Measurements from ENCODE around the gene TNRC6A.

TNRC6A gene

GRCh38 chr16:24721830-24722238, 7.6 kb upstream of the TNRC6A start:
- DNase-seq (ENCODE audit: low spot score) = no peak
- Histone ChIP-seq H3K36me3 (ENCODE audit: low read depth) (no peaks in the 10 kb centered on the region), H3K4me3 (ENCODE audit: severe bottlenecking) (no peak overlapping the region), H3K9me3 (ENCODE audit: severe bottlenecking) (no peaks in the 10 kb centered on the region), H3K4me1 (ENCODE audit: insufficient read depth, poor library complexity, severe bottlenecking) (peaks cover 13% of the 10 kb centered on the region), H3K27me3 (ENCODE audit: insufficient read depth, poor library complexity, severe bottlenecking) (no peaks in the 10 kb centered on the region), H3K27ac (ENCODE audit: poor library complexity, severe bottlenecking) (peak overlapping the region; percentile 73)
- peak; percentile 73 for ATAC-seq (ENCODE audit: low read depth)
- TF ChIP-seq CTCF (IDR thresholded peaks at IDR 0.05; ENCODE audit: poor library complexity, severe bottlenecking) = no peak

GRCh38 chr16:24723663-24724062, 5.8 kb upstream of the TNRC6A start:
- Histone ChIP-seq H3K36me3 (ENCODE audit: low read depth) (no peaks in the 10 kb centered on the region), H3K27me3 (ENCODE audit: insufficient read depth, poor library complexity, severe bottlenecking) (no peaks in the 10 kb centered on the region), H3K4me1 (ENCODE audit: insufficient read depth, poor library complexity, severe bottlenecking) (peaks cover 13% of the 10 kb centered on the region), H3K4me3 (ENCODE audit: severe bottlenecking) (no peak overlapping the region), H3K9me3 (ENCODE audit: severe bottlenecking) (no peaks in the 10 kb centered on the region), H3K27ac (ENCODE audit: poor library complexity, severe bottlenecking) (peak overlapping the region; percentile 73)
- ATAC-seq (ENCODE audit: low read depth) (peak; percentile 93), DNase-seq (ENCODE audit: low spot score) (no peak)
- TF ChIP-seq CTCF (IDR thresholded peaks at IDR 0.05; ENCODE audit: poor library complexity, severe bottlenecking) = no peak

- Histone ChIP-seq H3K9me3 (ENCODE audit: severe bottlenecking) (no peaks in the 10 kb centered on the region), H3K4me1 (ENCODE audit: insufficient read depth, poor library complexity, severe bottlenecking) (peaks cover 22% of the 10 kb centered on the region), H3K27me3 (ENCODE audit: insufficient read depth, poor library complexity, severe bottlenecking) (no peaks in the 10 kb centered on the region), H3K4me3 (ENCODE audit: severe bottlenecking) (no peak overlapping the region), H3K36me3 (ENCODE audit: low read depth) (peaks cover 19% of the 10 kb centered on the region), H3K27ac (ENCODE audit: poor library complexity, severe bottlenecking) (peak overlapping the region; percentile 91)
- ATAC-seq (ENCODE audit: low read depth) = no peak
- no peak for TF ChIP-seq CTCF (IDR thresholded peaks at IDR 0.05; ENCODE audit: poor library complexity, severe bottlenecking)
- DNase-seq (ENCODE audit: low spot score) = no peak
These were observed 1.4 kb upstream of the TNRC6A start for GRCh38 chr16:24728011-24728410.

GRCh38 chr16:24728891-24729242, 584 bp upstream of the TNRC6A start:
- H3K9me3 ChIP-seq (ENCODE audit: severe bottlenecking) = no peaks in the 10 kb centered on the region
- no peaks in the 10 kb centered on the region for H3K27me3 ChIP-seq (ENCODE audit: insufficient read depth, poor library complexity, severe bottlenecking)
- no peak for ATAC-seq (ENCODE audit: low read depth)
- peak overlapping the region; percentile 81 for H3K4me3 ChIP-seq (ENCODE audit: severe bottlenecking)
- H3K4me1 ChIP-seq (ENCODE audit: insufficient read depth, poor library complexity, severe bottlenecking) = peaks cover 15% of the 10 kb centered on the region
- no peak for DNase-seq (ENCODE audit: low spot score)
- TF ChIP-seq CTCF (IDR thresholded peaks at IDR 0.05; ENCODE audit: poor library complexity, severe bottlenecking) = no peak
- H3K36me3 ChIP-seq (ENCODE audit: low read depth) = peaks cover 28% of the 10 kb centered on the region
- peak overlapping the region; percentile 91 for H3K27ac ChIP-seq (ENCODE audit: poor library complexity, severe bottlenecking)

- Histone ChIP-seq H3K36me3 (ENCODE audit: low read depth) (peaks cover 39% of the 10 kb centered on the region), H3K9me3 (ENCODE audit: severe bottlenecking) (no peaks in the 10 kb centered on the region), H3K4me1 (ENCODE audit: insufficient read depth, poor library complexity, severe bottlenecking) (peaks cover 13% of the 10 kb centered on the region), H3K27me3 (ENCODE audit: insufficient read depth, poor library complexity, severe bottlenecking) (no peaks in the 10 kb centered on the region), H3K4me3 (ENCODE audit: severe bottlenecking) (peak overlapping the region; percentile 81), H3K27ac (ENCODE audit: poor library complexity, severe bottlenecking) (peak overlapping the region; percentile 91)
- ATAC-seq (ENCODE audit: low read depth) (no peak), DNase-seq (ENCODE audit: low spot score) (no peak)
- no peak for TF ChIP-seq CTCF (IDR thresholded peaks at IDR 0.05; ENCODE audit: poor library complexity, severe bottlenecking)
These were observed 732 bp downstream of the TNRC6A start for GRCh38 chr16:24729951-24730815.
